A549 (cell line): ENCODE results near the gene FAM163A. TPM values are rescaled to one million over a fixed set of nuclear protein-coding genes. Genes with fewer than 3 reads are reported as not detected.
A peak's percentile ranks its signal among the peaks of the same experiment; 100 is the strongest.

ENCODE experiments used
- ATAC-seq, 2 experiments: fragments of 200-7000 bp in 1 of 2; fragments of >200 bp in 1 of 2; cut with Nextera tagmentation in 1 of 2; cut with Tn5 transposase in 1 of 2; 3 replicates each; pipeline versions ENCODE4 v1.8.0 to v1.9.1; 2018 to 2020; ENCODE audit warnings: mild to moderate bottlenecking in 1 of 2, moderate library complexity in 1 of 2
- CTCF ChIA-PET: fragments of 300-600 bp; sonication (Branson Sonifier 250); formaldehyde crosslinking; extraction: SDS; loops from one replicate; lab custom pipeline; 2021; ENCODE audit warnings: antibody characterized with exemption, inconsistent platforms; lab: Yijun Ruan, JAX
- POLR2A ChIA-PET: fragments of 350-600 bp; formaldehyde crosslinking; extraction: SDS; loops from one replicate; lab custom pipeline; 2021; ENCODE audit warnings: antibody characterized with exemption, inconsistent platforms; lab: Yijun Ruan, JAX
- DNase-seq, 2 experiments: peaks; one replicate each; pipeline versions ENCODE4 v3.0.0 to v3.0.0-alpha.2; 2011 to 2016; ENCODE audit warnings: low read depth in 1 of 2, low spot score in 1 of 2
- FAIRE-seq: peaks from 2 replicates; lab custom pipeline; 2011; peaks lifted over from hg19 to GRCh38; lab: Jason Lieb, UNC
- H3K27ac ChIP-seq, 2 experiments: fragments of >200 bp; sonication (Bioruptor Twin); formaldehyde crosslinking; 3 replicates each; pipeline ENCODE4 v1.5.1; 2016 to 2017
- H3K4me1 ChIP-seq: fragments of >200 bp; sonication (Bioruptor Twin); formaldehyde crosslinking; 3 replicates; pipeline ENCODE4 v1.6.1; 2016
- H3K4me2 ChIP-seq: fragments of >200 bp; sonication (Bioruptor Twin); formaldehyde crosslinking; 3 replicates; pipeline ENCODE4 v1.6.1; 2016
- H3K4me3 ChIP-seq: fragments of >200 bp; sonication (Bioruptor Twin); formaldehyde crosslinking; 3 replicates; pipeline ENCODE4 v1.5.1; 2016
- H3K9me3 ChIP-seq: fragments of >200 bp; sonication (Bioruptor Twin); formaldehyde crosslinking; 3 replicates; pipeline ENCODE4 v1.6.1; 2016
- CHD4 ChIP-seq: fragments of 200-600 bp; sonication (generic); IDR thresholded peaks from 2 replicates; pipeline ENCODE4 v1.6.1; 2016; ENCODE audit warnings: antibody characterized with exemption, mild to moderate bottlenecking, borderline replicate concordance
- E2F6 ChIP-seq: IDR thresholded peaks from 2 replicates; pipeline ENCODE4 v1.6.1; 2012; ENCODE audit warnings: low read depth, borderline replicate concordance
- ELK1 ChIP-seq: fragments of 150-350 bp; IDR thresholded peaks from 2 replicates; pipeline ENCODE4 v1.6.1; 2014; ENCODE audit warnings: low read depth, mild to moderate bottlenecking, low read length
- HDAC2 ChIP-seq: fragments of 200-600 bp; sonication (generic); IDR thresholded peaks from 2 replicates; pipeline ENCODE4 v1.6.1; 2016
- HOXA7 ChIP-seq: fragments of 250-450 bp; sonication (Bioruptor Pico); IDR thresholded peaks from 2 replicates; pipeline ENCODE4 v1.5.0; 2020; ENCODE audit warnings: mild to moderate bottlenecking, moderate library complexity
- HOXB13 ChIP-seq: fragments of 250-450 bp; sonication (Bioruptor Pico); IDR thresholded peaks from 2 replicates; pipeline ENCODE4 v1.5.0; 2020; ENCODE audit warnings: low read depth, mild to moderate bottlenecking, moderate library complexity
- HOXB5 ChIP-seq: fragments of 250-450 bp; sonication (Bioruptor Pico); IDR thresholded peaks from 2 replicates; pipeline ENCODE4 v1.5.0; 2020; ENCODE audit warnings: mild to moderate bottlenecking, moderate library complexity
- MYC ChIP-seq: IDR thresholded peaks from 2 replicates; pipeline ENCODE4 v1.6.1; 2012; ENCODE audit warnings: mild to moderate bottlenecking, inconsistent platforms, low read length, improper control_type of control experiment, borderline replicate concordance
- NFE2L2 ChIP-seq: fragments of 150-350 bp; conservative IDR thresholded peaks from 2 replicates; pipeline ENCODE4 v1.6.1; 2014; ENCODE audit warnings: low read length
- NR3C1 ChIP-seq: fragments of >200 bp; sonication (Bioruptor Twin); formaldehyde crosslinking; IDR thresholded peaks from 3 replicates; pipeline ENCODE4 v1.6.1; 2017
- POLR2A ChIP-seq: IDR thresholded peaks from 2 replicates; pipeline ENCODE4 v1.6.1; 2012; ENCODE audit warnings: mild to moderate bottlenecking, low read length
- POLR2AphosphoS2 ChIP-seq: conservative IDR thresholded peaks from 2 replicates; pipeline ENCODE4 v1.6.1; 2012; ENCODE audit warnings: low read length, improper control_type of control experiment, inconsistent platforms
- RAD21 ChIP-seq, 2 experiments: fragments of >200 bp in 1 of 2; sonication (Bioruptor Twin) in 1 of 2; formaldehyde crosslinking in 1 of 2; IDR thresholded peaks in 1 of 2; conservative IDR thresholded peaks in 1 of 2; 2 replicates in 1 of 2; 3 replicates in 1 of 2; pipeline ENCODE4 v1.6.1; 2012 to 2018; ENCODE audit warnings: inconsistent platforms in 1 of 2
- RCOR1 ChIP-seq: fragments of 150-350 bp; IDR thresholded peaks from 2 replicates; pipeline ENCODE4 v1.6.1; 2014; ENCODE audit warnings: antibody characterized with exemption, low read length, low read depth
- RFX5 ChIP-seq: fragments of 450-650 bp; IDR thresholded peaks from 2 replicates; pipeline ENCODE4 v1.7.1; 2014; ENCODE audit warnings: antibody characterized with exemption, mild to moderate bottlenecking, moderate library complexity
- TFCP2L1 ChIP-seq: fragments of 250-450 bp; sonication (Bioruptor Pico); IDR thresholded peaks from 2 replicates; pipeline ENCODE4 v1.5.0; 2021; ENCODE audit warnings: mild to moderate bottlenecking
- ZC3H11A ChIP-seq: fragments of 450-650 bp; IDR thresholded peaks from 2 replicates; pipeline ENCODE4 v1.6.1; 2014; ENCODE audit warnings: antibody characterized with exemption, mild to moderate bottlenecking
- ZSCAN20 ChIP-seq: fragments of 250-450 bp; sonication (Bioruptor Pico); IDR thresholded peaks from 2 replicates; pipeline ENCODE4 v1.8.0; 2022; ENCODE audit warnings: mild to moderate bottlenecking, moderate library complexity
- WGBS: methylation state at CpG from one replicate; pipeline ENCODE4 v1.1.6; 2017; ENCODE audit errors: missing lambda C conversion rate; 5-methylcytosine and 5-hydroxymethylcytosine counted together
- polyA plus RNA-seq, 4 experiments: library from polyadenylated mRNA; depleted of rRNA in 3 of 4; stranded (reverse); fragments of >200 nt; fragmentation: RNase III in 1 of 4; extraction: RNeasy Plus Mini Kit Qiagen cat#74134 plus additional on column Dnase treatment in 1 of 4; gene quantifications; 2 replicates in 3 of 4; 3 replicates in 1 of 4; pipeline ENCODE4 v1.2.3, GENCODE V29; 2011 to 2017
- TF ChIP-seq, protein P1 (sequence below): fragments of >200 bp; sonication (Bioruptor Twin); formaldehyde crosslinking; IDR thresholded peaks from 3 replicates; pipeline ENCODE4 v1.5.1; 2016
- TF ChIP-seq, protein P2 (sequence below): IDR thresholded peaks from 2 replicates; pipeline ENCODE4 v1.6.1; 2012
- TF ChIP-seq, protein P3 (sequence below): fragments of 200-600 bp; sonication (generic); IDR thresholded peaks from 2 replicates; pipeline ENCODE4 v1.6.1; 2016; ENCODE audit warnings: antibody characterized with exemption, mild to moderate bottlenecking, moderate library complexity
- TF ChIP-seq, protein P4 (sequence below): fragments of 250-450 bp; sonication (Bioruptor Pico); IDR thresholded peaks from 2 replicates; pipeline ENCODE4 v1.5.0; 2020; ENCODE audit warnings: low read depth, mild to moderate bottlenecking, moderate library complexity

Gene FAM163A
- polyA plus RNA-seq, 2 of the 4 experiments (the other 2 are of a cell fraction) = not detected

GRCh38 chr1:179731643-179732042 is 11.4 kb upstream of the FAM163A start (continued):
- TF ChIP-seq, protein P1, sequence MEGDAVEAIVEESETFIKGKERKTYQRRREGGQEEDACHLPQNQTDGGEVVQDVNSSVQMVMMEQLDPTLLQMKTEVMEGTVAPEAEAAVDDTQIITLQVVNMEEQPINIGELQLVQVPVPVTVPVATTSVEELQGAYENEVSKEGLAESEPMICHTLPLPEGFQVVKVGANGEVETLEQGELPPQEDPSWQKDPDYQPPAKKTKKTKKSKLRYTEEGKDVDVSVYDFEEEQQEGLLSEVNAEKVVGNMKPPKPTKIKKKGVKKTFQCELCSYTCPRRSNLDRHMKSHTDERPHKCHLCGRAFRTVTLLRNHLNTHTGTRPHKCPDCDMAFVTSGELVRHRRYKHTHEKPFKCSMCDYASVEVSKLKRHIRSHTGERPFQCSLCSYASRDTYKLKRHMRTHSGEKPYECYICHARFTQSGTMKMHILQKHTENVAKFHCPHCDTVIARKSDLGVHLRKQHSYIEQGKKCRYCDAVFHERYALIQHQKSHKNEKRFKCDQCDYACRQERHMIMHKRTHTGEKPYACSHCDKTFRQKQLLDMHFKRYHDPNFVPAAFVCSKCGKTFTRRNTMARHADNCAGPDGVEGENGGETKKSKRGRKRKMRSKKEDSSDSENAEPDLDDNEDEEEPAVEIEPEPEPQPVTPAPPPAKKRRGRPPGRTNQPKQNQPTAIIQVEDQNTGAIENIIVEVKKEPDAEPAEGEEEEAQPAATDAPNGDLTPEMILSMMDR = no peak
- TF ChIP-seq TFCP2L1 (CRISPR knock-in tag) (no peak), E2F6 (no peak), RCOR1 (no peak), HOXB13 (CRISPR knock-in tag) (no peak), RAD21 (conservative IDR thresholded peaks at IDR 0.05 in 1 of 2, IDR thresholded peaks at IDR 0.05 in 1 of 2) (no peak), NR3C1 (no peak)

GRCh38 chr1:179742291-179742690 is 800 bp upstream of the FAM163A start:
- CTCF ChIA-PET = interaction anchor here (1.1 kb wide), 1 partner anchor 72 kb away, joined by 4 read pairs; no protein-coding TSS in a partner anchor
- WGBS = 52% methylated on average over 10 of the region's 10 CpGs
- no peak for FAIRE-seq

GRCh38 chr1:179743679-179744400 is 749 bp downstream of the FAM163A start:
- FAIRE-seq = no peak
- Histone ChIP-seq H3K27ac (peak overlapping the region in 1 of 2 experiments; percentile 29; a peak in 1 of 6 replicates), H3K4me1 (peaks cover 7% of the 10 kb centered on the region; the same call in 2 of the 3 replicates), H3K4me2 (peak overlapping the region; percentile 98), H3K9me3 (peaks cover 6% of the 10 kb centered on the region), H3K4me3 (peak overlapping the region; percentile 47)
- ChIA-PET POLR2A (no interaction called here), CTCF (no interaction called here)
- peak; percentile 25 to 49; a peak in 3 of 6 replicates for ATAC-seq
- WGBS = 25% methylated on average over 19 of the region's 85 CpGs
- TF ChIP-seq, protein P2, sequence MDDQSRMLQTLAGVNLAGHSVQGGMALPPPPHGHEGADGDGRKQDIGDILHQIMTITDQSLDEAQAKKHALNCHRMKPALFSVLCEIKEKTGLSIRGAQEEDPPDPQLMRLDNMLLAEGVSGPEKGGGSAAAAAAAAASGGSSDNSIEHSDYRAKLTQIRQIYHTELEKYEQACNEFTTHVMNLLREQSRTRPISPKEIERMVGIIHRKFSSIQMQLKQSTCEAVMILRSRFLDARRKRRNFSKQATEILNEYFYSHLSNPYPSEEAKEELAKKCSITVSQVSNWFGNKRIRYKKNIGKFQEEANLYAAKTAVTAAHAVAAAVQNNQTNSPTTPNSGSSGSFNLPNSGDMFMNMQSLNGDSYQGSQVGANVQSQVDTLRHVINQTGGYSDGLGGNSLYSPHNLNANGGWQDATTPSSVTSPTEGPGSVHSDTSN = no peak
- TF ChIP-seq HOXB13 (CRISPR knock-in tag) (no peak), HOXB5 (CRISPR knock-in tag) (no peak), POLR2AphosphoS2 (no peak), NFE2L2 (no peak), ZC3H11A (no peak), ELK1 (no peak), MYC (no peak)
- TF ChIP-seq, protein P3, sequence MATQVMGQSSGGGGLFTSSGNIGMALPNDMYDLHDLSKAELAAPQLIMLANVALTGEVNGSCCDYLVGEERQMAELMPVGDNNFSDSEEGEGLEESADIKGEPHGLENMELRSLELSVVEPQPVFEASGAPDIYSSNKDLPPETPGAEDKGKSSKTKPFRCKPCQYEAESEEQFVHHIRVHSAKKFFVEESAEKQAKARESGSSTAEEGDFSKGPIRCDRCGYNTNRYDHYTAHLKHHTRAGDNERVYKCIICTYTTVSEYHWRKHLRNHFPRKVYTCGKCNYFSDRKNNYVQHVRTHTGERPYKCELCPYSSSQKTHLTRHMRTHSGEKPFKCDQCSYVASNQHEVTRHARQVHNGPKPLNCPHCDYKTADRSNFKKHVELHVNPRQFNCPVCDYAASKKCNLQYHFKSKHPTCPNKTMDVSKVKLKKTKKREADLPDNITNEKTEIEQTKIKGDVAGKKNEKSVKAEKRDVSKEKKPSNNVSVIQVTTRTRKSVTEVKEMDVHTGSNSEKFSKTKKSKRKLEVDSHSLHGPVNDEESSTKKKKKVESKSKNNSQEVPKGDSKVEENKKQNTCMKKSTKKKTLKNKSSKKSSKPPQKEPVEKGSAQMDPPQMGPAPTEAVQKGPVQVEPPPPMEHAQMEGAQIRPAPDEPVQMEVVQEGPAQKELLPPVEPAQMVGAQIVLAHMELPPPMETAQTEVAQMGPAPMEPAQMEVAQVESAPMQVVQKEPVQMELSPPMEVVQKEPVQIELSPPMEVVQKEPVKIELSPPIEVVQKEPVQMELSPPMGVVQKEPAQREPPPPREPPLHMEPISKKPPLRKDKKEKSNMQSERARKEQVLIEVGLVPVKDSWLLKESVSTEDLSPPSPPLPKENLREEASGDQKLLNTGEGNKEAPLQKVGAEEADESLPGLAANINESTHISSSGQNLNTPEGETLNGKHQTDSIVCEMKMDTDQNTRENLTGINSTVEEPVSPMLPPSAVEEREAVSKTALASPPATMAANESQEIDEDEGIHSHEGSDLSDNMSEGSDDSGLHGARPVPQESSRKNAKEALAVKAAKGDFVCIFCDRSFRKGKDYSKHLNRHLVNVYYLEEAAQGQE = no peak
- TF ChIP-seq, protein P4, sequence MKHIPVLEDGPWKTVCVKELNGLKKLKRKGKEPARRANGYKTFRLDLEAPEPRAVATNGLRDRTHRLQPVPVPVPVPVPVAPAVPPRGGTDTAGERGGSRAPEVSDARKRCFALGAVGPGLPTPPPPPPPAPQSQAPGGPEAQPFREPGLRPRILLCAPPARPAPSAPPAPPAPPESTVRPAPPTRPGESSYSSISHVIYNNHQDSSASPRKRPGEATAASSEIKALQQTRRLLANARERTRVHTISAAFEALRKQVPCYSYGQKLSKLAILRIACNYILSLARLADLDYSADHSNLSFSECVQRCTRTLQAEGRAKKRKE = no peak
- DNase-seq = no peak

More at GRCh38 chr1:179742291-179742690, 800 bp upstream of the FAM163A start:
- H3K4me1 ChIP-seq = peaks cover 7% of the 10 kb centered on the region; the same call in 2 of the 3 replicates
- H3K4me2 ChIP-seq = peak overlapping the region; percentile 98
- H3K4me3 ChIP-seq = peak overlapping the region; percentile 47; the same call in 1 of the 3 replicates
- ATAC-seq (no peak), DNase-seq (no peak)
- POLR2A ChIA-PET = no interaction called here
- peaks cover 6% of the 10 kb centered on the region for H3K9me3 ChIP-seq
- H3K27ac ChIP-seq = no peak overlapping the region
- TF ChIP-seq MYC (no peak), CHD4 (no peak), HDAC2 (no peak), NR3C1 (no peak), NFE2L2 (no peak), TFCP2L1 (CRISPR knock-in tag) (no peak), RFX5 (no peak), HOXA7 (no peak), ZSCAN20 (CRISPR knock-in tag) (no peak), POLR2A (no peak)
